CD4-positive, alpha-beta T cell treated with Interleukin-2 at 100 ng/mL for 4 hours (primary cell): ENCODE results near the gene TLK1.
A peak's percentile ranks its signal among the peaks of the same experiment; 100 is the strongest.

Source experiments
- DNase-seq: peaks from one replicate; pipeline ENCODE4 v3.0.0-alpha.2; 2020; ENCODE audit warnings: low spot score

Gene TLK1

DNA sequence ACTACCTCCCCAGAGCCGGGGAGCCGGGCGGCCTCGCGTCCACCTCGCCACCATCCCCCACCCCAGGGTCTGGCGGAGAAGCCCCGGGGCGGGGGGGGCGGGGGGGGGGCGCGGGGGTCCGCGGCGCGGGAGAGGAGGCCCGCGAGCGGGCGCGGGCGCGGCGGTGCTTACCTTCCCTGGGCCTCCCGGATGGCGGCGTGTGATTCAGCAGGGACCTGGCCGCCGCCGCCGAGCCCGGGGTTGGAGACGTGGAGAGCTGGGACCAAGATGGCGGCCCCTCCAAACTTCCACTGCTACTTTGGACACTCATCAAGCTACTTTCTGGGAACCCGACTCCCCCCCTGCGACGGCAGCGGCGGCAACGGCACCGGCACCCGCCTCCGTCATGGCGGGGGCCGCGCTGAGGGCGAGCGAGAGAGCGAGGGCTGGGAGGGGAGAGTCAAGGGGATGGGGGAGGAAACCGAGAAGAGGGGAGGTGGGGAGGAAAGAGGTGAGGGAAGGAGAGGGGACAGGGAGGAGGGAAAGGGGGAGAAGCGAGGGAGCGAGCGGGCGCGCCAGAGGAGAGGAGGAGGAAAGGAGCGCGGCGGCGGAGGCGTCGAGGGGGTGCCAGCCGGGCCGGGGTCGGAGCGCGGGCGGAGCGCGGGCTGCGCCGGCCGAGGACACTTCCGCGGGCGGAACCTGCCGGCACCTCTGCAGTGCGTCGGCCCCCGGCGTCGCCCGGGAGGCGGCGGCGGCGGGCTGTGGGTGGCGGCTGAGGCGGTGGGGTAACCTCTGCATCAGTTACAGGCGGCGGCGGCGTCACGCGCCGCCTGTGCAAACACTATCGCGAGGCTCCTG lies at the start of gene TLK1:
Gene TLK1 (minus strand): TSS at position 775 of the 837 bp plus-strand sequence. CDS start 465 bp downstream, at position 310.
- DNase-seq, result peak; percentile 63

DNA sequence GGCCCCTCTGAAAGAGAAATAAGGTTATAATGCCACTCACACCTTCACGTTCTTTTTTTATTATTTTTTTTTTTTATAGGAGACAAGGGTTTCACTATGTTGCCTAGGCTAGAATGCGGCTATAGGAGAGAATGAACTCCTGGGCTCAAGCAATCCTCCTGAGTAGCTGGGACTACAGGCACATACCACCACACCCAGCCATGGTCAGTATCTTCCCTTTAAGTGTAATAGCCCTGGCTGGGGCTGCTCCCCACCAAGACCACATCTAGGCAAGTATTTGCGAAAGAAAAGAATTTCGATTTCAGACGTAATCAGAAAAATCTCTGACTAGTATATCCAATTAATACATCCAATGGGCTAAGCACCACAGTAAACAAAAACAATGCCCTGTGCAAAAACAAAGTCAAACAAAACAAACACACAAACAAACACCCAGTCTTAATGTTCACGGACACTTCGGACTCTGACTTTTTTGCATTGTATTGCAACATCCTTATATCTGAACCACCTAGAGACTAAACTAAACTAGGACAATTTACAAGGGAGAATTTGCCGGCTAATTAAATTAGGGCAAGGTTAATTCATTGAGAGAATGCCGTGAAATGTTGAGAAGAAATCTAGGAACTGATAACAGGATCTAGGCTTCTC lies 49.6 kb upstream of the TLK1 start:
- DNase-seq, result no peak

DNA sequence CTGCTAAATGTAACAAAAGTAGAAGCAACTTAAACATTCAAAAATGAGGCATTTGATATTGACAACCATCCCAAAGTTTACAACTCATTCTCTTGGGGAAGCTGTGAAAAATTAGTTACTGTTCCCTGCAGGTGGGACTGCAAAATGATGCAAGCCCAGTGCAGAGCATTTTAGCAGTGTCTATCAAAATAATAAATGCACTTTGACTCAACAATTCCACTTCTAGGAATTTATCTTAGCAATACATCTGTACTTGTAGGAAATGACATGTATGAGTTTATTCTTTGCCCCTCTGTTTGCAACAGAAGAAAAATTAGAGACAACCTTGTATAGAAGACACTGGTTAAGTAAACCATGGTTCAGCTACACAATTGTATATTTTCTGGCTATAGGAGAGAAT lies 48.0 kb upstream of the TLK1 start:
- no peak for DNase-seq

DNA sequence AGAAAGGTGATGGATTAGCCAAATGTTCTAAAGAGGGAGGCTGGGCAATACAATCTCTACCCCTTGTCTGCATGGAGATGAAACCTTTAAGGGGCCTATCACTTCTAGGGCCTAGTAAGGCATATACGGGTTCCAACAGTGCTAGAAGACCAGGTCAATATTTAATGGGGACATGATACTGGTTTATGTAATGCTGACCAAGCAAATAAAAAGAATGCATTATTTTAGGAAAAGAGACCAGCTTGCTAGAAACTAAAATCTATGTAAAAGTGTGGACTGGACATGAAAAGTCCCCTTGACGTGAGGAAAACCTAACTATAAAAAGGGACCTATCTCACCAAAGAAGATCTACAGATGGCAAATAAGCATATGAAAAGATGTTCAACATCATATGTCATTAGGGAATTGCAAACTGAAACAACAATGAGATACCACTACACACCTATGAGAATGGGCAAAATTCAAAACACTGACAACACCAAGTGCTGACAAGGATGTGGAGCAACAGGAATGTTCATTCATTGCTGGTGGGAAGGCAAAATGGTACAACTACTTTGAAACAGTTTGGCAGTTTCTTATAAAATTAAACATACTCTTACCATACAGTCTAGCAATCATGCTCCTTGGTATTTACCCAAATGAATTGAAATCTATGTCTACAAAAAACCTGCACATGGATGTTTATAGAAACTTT lies 45.9 kb upstream of the TLK1 start:
- no peak for DNase-seq

DNA sequence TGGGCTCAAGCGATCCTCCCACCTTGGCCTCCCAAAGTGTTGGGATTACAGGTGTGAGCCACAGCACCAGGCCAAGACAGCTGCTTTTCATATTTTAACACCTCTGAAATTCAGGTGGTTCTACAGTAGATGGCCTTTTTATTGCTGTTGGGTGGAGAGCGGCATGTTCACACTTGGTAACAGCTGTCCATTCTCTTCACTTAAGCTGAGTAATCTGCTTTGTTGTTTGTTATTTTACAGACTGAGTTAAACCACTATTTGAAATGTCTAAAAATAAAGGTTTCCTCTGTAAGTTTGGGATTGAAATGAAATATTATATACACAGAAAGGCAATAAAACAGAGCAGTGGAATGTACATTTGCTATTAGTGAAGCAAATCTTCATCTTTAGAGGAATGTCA lies 44.9 kb upstream of the TLK1 start:
- no peak for DNase-seq

DNA sequence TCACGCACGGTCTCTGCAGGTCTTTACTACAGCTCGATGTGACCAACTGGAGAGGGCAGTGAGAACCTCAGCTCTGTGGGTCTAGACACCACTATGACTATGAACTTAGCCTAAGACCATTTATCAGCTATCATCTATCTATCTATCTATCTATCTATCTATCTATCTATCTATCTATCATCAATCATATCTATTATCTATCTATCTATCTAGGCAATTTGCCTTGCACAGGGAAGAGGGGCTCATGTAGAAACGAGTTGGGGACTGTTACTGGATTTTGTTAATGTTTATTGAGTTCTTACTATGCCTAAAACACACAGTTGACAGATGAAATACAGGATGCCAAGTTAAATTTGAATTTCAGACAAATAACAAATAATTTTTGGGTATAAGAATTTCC lies 41.1 kb upstream of the TLK1 start:
- DNase-seq, result no peak

DNA sequence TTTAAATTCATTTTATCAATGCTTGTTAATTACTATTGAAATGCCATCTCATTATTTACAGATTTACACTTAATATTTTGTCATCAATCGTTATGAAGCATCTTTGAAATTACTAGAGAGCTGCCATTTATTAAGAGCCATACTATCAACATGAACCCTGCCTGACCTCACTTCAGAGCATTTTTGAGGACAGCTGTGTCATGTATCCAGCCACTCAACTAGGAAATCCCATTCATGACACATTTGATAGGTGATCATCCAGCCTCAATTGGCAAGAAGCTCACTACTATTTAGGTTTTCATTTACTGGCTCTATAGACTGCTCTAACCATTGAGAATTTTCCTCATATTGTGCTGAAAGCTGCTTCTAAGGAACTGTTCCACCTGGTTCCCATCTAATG lies 40.6 kb upstream of the TLK1 start:
- DNase-seq, result no peak

DNA sequence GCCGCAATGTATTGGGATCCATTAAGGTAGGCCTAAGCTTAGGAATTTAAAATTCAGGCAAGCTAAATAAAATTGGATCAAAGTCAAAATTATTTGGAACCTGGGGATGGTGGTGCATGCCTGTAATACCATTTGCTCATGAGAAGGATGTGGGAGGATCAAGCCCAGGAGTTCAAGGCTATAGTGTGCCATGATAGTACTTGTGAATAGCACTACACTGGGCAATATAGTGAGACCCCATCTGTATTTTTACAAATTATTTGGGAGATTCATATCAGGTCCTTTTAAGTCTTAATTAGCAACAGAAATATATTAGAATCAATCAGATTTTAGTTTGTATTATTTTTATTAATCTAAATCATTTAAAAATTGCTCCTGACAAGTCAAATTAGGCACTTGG lies 39.8 kb upstream of the TLK1 start:
- no peak for DNase-seq

DNA sequence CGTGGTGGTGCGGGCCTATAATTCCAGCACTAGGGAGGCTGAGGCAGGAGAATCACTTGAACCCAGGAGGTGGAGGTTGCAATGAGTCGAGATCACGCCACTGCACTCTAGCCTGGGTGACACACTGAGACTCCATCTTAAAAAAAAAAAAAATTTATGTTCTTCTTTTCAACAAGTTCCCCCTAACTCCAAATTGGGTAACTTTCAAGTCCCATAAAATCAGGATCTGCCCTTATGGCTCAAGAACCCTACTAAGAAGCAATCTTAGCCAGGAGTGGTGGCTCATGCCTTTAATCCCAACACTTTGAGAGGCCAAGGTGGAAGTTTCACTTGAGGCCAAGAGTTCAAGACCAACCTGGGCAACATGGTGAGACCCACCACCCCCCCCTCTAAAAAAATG lies 30.3 kb upstream of the TLK1 start:
- DNase-seq, result no peak

DNA sequence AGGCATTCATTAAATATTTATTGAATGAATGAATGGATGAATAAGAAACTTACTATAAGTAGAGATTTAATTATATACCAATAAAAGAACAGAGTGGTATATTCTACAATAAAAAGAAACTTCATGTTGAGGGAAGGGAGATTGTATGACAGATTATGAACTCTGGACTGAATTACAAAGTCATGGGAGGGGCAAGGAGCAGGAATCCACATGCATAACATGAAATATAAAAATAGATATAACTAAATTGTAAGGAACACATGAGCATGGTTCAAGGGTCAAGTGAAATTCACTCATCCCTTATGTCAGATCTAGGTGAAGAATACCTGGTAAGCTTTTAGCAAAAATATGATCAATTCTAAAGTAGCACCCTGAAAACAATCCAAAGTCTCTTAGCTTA lies 27.1 kb upstream of the TLK1 start:
- no peak for DNase-seq

DNA sequence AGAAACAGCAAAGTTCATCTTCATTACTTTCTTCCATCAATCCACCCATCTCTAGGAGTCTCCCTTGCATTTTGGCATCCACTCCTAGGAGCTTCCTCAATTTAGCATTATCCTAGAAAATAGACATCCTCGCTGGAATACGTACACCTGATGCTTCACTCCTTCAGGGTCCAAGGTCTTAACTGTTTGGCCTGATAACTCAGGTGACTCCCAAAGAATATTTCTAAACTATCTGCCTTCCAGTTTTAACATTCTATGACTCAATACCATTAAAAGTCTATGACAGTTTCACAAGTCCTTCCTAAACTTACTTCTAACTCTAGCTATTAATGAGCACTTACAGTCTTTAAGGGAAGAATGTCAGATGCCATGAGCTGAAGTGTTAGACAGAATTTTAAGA lies 26.5 kb upstream of the TLK1 start:
- DNase-seq, result no peak

DNA sequence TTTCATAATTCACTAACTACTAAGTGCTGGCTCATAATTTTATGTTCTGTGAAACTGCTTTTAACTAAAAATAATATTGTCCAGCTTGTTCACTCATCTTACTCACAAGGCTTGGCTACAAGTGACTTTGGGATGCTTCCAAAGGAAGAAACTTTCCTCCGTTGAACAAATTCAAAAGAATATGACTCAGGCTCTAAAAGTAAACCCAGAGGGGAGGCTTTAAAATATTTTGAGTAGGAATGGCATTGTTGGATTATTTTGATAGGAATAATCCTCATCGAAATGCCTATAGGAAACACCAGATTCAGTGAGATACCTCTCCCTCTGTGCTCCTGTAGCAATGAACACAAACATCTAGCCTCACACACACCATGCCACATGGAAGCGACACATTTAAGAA lies 25.2 kb upstream of the TLK1 start:
- no peak for DNase-seq

DNA sequence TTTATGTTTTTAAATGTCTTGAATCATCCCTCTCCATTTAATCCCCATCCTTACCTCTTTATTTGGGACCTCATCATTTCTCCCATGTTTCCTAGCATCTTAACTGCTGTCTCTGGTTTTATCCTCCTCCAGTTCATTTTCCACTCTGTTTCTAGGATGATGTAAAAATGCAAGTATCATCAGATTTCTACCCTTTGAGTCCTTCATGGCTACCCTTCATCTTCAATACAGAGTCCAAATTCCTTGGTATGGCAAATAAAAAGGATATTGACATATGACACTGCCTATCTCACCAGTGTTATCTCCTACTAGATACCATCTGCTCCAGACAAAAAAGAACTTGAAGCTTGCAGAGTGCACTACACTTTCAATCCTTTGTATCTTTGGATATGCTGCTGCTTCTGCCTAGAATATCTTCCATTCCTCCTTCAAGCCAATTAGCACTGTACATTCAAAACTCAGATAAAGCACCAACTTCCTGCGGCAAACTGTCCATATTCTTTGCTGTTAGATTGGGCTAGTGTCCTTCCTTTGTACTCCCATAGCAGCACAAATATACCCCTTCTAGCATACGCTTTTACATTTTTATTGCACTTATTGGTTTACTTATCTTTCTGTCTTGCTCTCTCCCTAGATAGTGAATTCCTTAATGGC lies 24.6 kb upstream of the TLK1 start:
- no peak for DNase-seq

DNA sequence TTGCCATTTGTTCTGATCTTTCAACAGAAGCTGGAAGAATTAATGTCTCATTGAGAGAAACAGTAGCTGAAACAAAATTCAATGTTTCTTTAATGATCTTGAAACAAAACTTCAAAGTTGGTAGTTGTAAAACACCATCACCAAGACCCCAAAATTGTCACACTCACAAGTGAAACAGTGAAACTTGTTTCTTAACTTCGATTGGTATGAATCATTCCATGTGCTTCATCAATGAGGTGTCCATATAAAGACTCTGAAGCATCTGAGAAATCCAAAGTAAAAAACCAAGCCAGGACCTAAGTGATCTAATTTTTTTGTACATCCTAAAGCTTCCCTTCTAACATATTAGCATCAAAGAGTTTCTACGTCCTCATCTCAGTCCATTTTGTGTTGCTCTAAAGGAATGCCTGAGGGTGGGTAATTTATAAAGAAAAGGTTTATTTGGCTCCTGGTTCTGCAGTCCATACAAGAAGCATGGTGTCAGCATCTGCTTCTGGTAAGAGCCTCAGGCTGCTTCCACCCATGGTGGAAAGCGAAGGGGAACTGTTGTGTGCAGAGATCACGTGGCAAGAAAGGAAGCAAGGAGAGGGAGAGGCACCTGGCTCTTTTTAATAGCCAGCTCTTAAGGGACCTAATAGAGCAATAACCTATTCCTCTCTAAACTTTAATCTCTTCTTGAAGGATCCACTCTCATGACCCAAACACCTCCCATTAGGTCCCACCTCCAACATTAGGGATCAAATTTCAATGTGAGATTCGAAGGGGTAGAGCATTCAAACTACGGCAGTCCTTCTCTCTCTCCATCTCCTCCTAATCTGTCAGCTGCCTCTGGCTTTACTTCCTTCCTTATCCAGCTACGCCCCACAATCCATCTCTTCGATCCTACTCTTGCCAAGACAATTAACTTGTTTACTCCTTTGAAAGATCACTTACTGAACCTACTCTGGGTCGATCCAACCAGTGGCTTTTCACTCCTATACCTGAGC lies 20.7 kb upstream of the TLK1 start:
- DNase-seq, result no peak

DNA sequence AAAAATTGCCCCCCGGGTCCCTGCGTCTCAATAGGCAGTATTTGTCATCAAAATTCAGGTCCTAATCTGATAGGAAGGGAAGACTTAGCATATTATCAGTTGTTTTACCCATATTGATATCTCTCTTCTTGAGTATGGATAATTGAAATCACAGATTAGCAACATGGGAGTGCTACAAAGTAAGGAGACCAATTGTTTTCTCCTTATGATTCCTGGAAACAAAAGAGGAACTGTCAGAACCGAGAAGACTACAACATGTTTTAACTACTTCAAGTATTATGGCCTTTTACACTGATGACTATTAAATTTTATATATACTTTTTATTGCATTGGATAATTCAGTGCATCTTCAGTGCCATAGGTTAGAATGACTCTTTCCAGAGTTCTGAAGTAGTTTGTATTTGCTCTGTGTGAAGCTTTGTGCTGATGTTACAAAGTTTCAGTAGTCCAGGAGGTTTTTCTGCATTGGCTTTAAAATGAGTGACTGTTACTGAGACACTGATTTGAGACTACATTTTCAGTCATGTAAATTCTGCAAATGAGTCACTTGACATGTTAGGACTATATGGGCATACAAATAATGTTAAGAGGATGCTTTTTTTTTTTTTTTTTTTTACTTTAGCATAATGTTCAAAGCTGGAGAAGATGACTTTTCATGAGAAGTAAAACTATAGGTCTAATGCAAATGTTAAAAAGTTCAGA lies 19.7 kb upstream of the TLK1 start:
- DNase-seq, result no peak

DNA sequence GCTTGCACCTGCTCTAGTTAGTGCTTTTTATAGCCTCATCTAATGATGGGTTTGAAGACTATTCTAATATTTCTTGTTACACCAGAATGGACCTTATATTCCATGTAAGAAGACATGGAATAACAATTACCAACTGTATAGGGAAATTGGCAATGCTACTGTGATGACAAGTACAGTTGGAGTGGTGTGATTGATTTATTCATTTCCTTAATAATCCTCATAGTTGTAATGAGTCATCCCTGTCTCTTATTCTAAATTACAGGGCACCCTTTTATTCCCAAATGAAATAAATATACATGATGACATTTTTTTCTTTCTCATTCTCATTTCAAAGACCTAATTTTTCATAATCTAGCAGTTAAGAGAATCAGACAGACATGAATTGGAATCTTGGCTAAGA lies 18.3 kb upstream of the TLK1 start:
- DNase-seq, result no peak

DNA sequence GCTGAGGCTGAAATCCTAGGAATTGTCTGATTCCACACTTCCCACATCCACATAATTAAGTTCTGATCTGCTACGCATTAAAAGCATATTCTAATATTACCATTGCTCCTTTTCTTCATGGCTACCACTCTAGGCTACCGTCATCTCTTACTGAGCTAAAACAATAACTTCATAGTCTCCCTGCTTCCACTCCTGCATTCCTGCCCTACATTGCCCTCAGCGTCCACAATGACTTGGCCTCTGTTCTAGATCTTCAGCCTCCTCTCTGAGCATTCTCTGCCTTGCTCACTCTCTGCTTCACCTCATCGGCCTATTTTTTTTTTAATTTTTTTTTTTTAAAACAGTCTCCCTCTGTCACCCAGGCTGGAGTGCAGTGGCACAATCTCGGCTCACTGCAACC lies 15.8 kb upstream of the TLK1 start:
- DNase-seq, result no peak

DNA sequence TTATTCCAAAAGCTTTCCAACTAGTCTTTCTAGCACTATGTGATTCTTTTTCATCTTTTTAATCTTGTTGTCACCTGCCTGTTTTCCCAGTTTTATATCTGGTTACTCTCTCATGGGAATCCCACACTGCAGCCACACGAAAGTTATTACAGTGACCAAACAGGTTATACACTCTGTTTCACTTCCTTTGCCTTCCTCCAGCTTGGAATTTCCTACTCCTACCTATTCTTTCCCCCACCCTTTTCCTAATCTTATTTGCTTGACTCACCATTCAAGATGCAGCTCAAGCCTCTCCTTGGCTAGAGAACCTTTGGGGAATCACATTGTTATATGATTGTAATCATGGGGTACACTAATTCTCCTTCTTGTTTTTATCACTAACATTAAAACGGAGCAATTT lies 13.4 kb upstream of the TLK1 start:
- DNase-seq, result no peak

DNA sequence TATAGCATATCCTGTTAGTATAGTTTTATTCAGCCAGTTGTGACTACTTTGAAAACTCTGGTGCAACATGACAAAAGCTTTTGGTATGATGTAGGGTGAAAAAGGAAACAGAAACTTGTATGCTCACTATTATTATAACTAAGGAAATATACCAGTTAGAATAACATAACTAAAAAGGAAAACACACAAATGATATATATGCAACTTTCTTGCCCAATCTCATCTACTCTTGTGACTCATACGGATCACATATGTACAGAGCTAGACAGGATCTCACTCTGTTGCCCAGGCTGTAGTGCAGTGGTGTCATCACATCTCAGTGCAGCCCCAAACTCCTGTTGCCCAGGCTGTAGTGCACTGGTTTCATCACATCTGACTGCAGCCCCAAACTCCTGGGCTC lies 12.4 kb upstream of the TLK1 start:
- no peak for DNase-seq

DNA sequence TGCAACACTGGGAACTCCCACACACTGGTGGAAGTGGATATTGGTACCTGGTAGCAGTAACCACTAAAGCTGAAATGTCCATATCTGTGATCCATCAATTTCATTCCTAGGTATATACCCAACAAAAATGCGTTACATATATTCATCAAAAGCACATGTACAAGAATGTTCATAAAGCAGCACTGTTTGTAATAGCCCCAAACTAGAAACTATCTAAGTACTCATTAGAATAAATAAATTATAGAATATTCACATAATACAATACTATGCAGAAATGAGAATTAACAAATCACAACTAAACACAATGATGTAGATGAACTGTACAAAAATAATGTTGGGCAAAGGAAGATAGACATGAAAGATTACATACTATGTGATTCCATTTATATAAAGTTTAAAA lies 11.1 kb upstream of the TLK1 start:
- DNase-seq, result no peak

DNA sequence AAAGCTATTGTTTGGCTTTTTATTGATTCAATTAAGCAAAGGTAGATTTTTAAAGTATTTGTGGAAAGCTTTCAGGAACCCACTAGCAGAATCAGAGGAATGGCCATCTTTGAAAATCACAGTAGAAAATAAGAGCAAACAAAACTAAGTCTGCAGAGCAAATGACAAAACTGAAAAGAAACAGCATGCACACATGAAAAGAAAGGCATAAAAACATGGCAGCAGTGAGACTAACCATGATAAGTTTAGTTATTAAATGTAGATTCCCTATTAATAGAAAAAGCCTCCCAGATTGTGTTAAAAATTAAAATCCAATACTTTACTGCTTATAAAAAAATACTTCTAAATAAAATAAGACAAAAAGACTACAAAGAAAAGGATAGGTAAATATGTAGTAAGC lies 9.1 kb upstream of the TLK1 start:
- no peak for DNase-seq
